Esophagus muscularis mucosa (tissue), 4 donors: ENCODE results near the gene ARHGAP15. TPM values are rescaled to one million over a fixed set of nuclear protein-coding genes. Genes with fewer than 3 reads are reported as not detected.
A peak's percentile ranks its signal among the peaks of the same experiment; 100 is the strongest.

ENCODE experiments used
- DNase-seq: peaks from one replicate; pipeline ENCODE4 v3.0.0-alpha.2; 2017; ENCODE audit errors: extremely low spot score
- H3K27ac ChIP-seq, 4 donors: fragments of 200-600 bp; sonication (generic); replicated peaks in 1 of 4; 1 replicate in 3 of 4; 2 replicates in 1 of 4; pipeline ENCODE4 v1.5.1; 2016 to 2019; ENCODE audit warnings: mild to moderate bottlenecking in 1 of 4
- H3K27me3 ChIP-seq, 4 donors: fragments of 200-600 bp; sonication (generic); one replicate each; pipeline versions ENCODE4 v1.5.1 to v1.6.0; 2016 to 2019
- H3K36me3 ChIP-seq, 4 donors: fragments of 200-600 bp; sonication (generic); one replicate each; pipeline ENCODE4 v1.5.1; 2016 to 2019
- H3K4me1 ChIP-seq, 4 donors: fragments of 200-600 bp; sonication (generic); one replicate each; pipeline ENCODE4 v1.5.1; 2016 to 2019
- H3K4me3 ChIP-seq, 4 donors: fragments of 200-600 bp; sonication (generic); 1 replicate in 2 of 4; 2 replicates in 2 of 4; pipeline ENCODE4 v1.5.1; 2016 to 2019; ENCODE audit warnings: mild to moderate bottlenecking in 4 of 4, moderate library complexity in 1 of 4
- H3K9me3 ChIP-seq, 4 donors: fragments of 200-600 bp; sonication (generic); 1 replicate in 3 of 4; 2 replicates in 1 of 4; pipeline ENCODE4 v1.5.1; 2016 to 2019
- CTCF ChIP-seq, 3 experiments: fragments of 200-600 bp in 2 of 3; fragments of 450-650 bp in 1 of 3; sonication (generic) in 2 of 3; IDR thresholded peaks; one replicate each; pipeline ENCODE4 v1.5.1; 2017 to 2019; ENCODE audit warnings: antibody characterized with exemption in 3 of 3, mild to moderate bottlenecking in 2 of 3, moderate library complexity in 1 of 3
- EP300 ChIP-seq: sonication (generic); formaldehyde crosslinking; IDR thresholded peaks from one replicate; pipeline ENCODE4 v1.6.1; 2017; ENCODE audit warnings: antibody characterized with exemption
- POLR2A ChIP-seq: fragments of 450-650 bp; IDR thresholded peaks from one replicate; pipeline ENCODE4 v1.6.1; 2017; ENCODE audit warnings: antibody characterized with exemption, moderate library complexity, mild to moderate bottlenecking, low read depth
- POLR2AphosphoS5 ChIP-seq, 2 donors: sonication (generic); formaldehyde crosslinking; IDR thresholded peaks; one replicate each; pipeline ENCODE4 v1.6.1; 2017; ENCODE audit warnings: antibody characterized with exemption in 2 of 2
- WGBS: methylation state at CpG from one replicate; pipeline ENCODE4 v1.1.5; 2018; 5-methylcytosine and 5-hydroxymethylcytosine counted together
- intact Hi-C: fragments of 100-400 bp; cut with DNase I; formaldehyde crosslinking; loops from one replicate; pipeline ENCODE4 v1.15.1; 2023
- total RNA-seq, 4 donors: library from RNA; depleted of rRNA; stranded (reverse); fragments of >200 nt; gene quantifications; one replicate each; pipeline versions ENCODE4 v1.1.0 to v1.2.1, GENCODE V29; 2016

The ARHGAP15 gene
- total RNA-seq, 4 donors from 2014 or later, result 5.4 to 13.3 (median 7.1) TPM

GRCh38 chr2:143607231-143608062, 478.2 kb downstream of the ARHGAP15 start:
- Histone ChIP-seq H3K27ac (peak overlapping the region in 3 of 4 donors; percentile 5 to 18 (median 11)), H3K4me3 (peak overlapping the region in 2 of 4 donors; percentile 2 to 9), H3K4me1 (peaks cover 0 to 7% (median 0%) of the 10 kb centered on the region in 4 donors), H3K36me3 (no peaks in the 10 kb centered on the region), H3K9me3 (no peaks in the 10 kb centered on the region), H3K27me3 (no peaks in the 10 kb centered on the region)
- intact Hi-C loops, result no loop called here
- TF ChIP-seq CTCF (IDR thresholded peaks at IDR 0.05) (no peak), EP300 (no peak), POLR2A (no peak), POLR2AphosphoS5 (IDR thresholded peaks at IDR 0.05) (peak in 1 of 2 donors; percentile 18)
- DNase-seq, result no peak
- 63% methylated on average over 5 of the region's 5 CpGs for WGBS

- Histone ChIP-seq H3K27me3 (no peaks in the 10 kb centered on the region), H3K4me3 (peak overlapping the region in 2 of 4 donors; percentile 2 to 9), H3K27ac (peak overlapping the region in 3 of 4 donors; percentile 5 to 19 (median 18)), H3K36me3 (no peaks in the 10 kb centered on the region), H3K4me1 (peaks cover 0 to 7% (median 0%) of the 10 kb centered on the region in 4 donors), H3K9me3 (no peaks in the 10 kb centered on the region)
- DNase-seq, result no peak
- intact Hi-C loops, result no loop called here
- 76% methylated on average over 3 of the region's 3 CpGs for WGBS
- TF ChIP-seq CTCF (IDR thresholded peaks at IDR 0.05) (no peak), EP300 (no peak), POLR2A (no peak), POLR2AphosphoS5 (IDR thresholded peaks at IDR 0.05) (no peak)
These were observed 478.8 kb downstream of the ARHGAP15 start for GRCh38 chr2:143608063-143608423.

- DNase-seq, result no peak
- intact Hi-C loops, result no loop called here
- peak overlapping the region in 1 of 4 donors; percentile 19 for H3K27ac ChIP-seq
- peaks cover 0 to 7% (median 0%) of the 10 kb centered on the region in 4 donors for H3K4me1 ChIP-seq
- TF ChIP-seq POLR2AphosphoS5 (IDR thresholded peaks at IDR 0.05), result no peak
- TF ChIP-seq CTCF (IDR thresholded peaks at IDR 0.05), result no peak
- no peak for TF ChIP-seq EP300
- TF ChIP-seq POLR2A, result no peak
- H3K9me3 ChIP-seq, result no peaks in the 10 kb centered on the region
- no peaks in the 10 kb centered on the region for H3K36me3 ChIP-seq
- H3K27me3 ChIP-seq, result no peaks in the 10 kb centered on the region
- H3K4me3 ChIP-seq, result peak overlapping the region in 1 of 4 donors; percentile 11
These were observed 479.5 kb downstream of the ARHGAP15 start for GRCh38 chr2:143608758-143609157.

GRCh38 chr2:143611336-143611735, 482.1 kb downstream of the ARHGAP15 start:
- TF ChIP-seq EP300, result no peak
- no peak for TF ChIP-seq CTCF (IDR thresholded peaks at IDR 0.05)
- TF ChIP-seq POLR2A, result no peak
- TF ChIP-seq POLR2AphosphoS5 (IDR thresholded peaks at IDR 0.05), result no peak
- Histone ChIP-seq H3K9me3 (no peaks in the 10 kb centered on the region), H3K36me3 (no peaks in the 10 kb centered on the region), H3K27ac (no peak overlapping the region), H3K4me1 (peaks cover 0 to 6% (median 0%) of the 10 kb centered on the region in 4 donors), H3K27me3 (no peaks in the 10 kb centered on the region), H3K4me3 (no peak overlapping the region)
- 81% methylated on average over 4 of the region's 4 CpGs for WGBS
- DNase-seq, result no peak
- intact Hi-C loops, result no loop called here
